ENCODE results near the gene RHEBL1. TPM values are rescaled to one million over a fixed set of nuclear protein-coding genes. Genes with fewer than 3 reads are reported as not detected.

RHEBL1 gene
- 10.4 and 11.1 TPM in 2 replicates for total RNA-seq

- intact Hi-C loops (cut with micrococcal nuclease), result loop anchor here (1.0 to 2.0 kb wide), 11 partner anchors 9 to 673 kb away; partner anchors contain the start of genes DDX23, KMT2D, LMBR1L and MCRS1
These were observed at the start of gene RHEBL1 for GRCh38 chr12:49069507-49070346. Gene RHEBL1, minus strand, starts transcription at chr12:49069979. Its CDS starts 194 bp downstream, at chr12:49069785.

- intact Hi-C loops (cut with micrococcal nuclease), result loop anchor here (1.0 to 5.0 kb wide), 2 partner anchors 123 to 631 kb away; partner anchors contain the start of gene TMBIM6
These were observed 41.4 kb upstream of the RHEBL1 start for GRCh38 chr12:49111206-49111605.

- intact Hi-C loops (cut with micrococcal nuclease), result loop anchor here (1.0 to 5.0 kb wide), 12 partner anchors 12 to 632 kb away; partner anchors contain the start of genes MCRS1, PRKAG1, TMBIM6 and TUBA1A
These were observed 40.8 kb upstream of the RHEBL1 start, which contains the start of gene LMBR1L for GRCh38 chr12:49110464-49111155. Gene LMBR1L, minus strand, starts transcription at chr12:49110847. Its CDS starts 292 bp downstream, at chr12:49110555.

- intact Hi-C loops (cut with micrococcal nuclease), result loop anchor here (1.0 to 5.0 kb wide), 11 partner anchors 12 to 632 kb away; partner anchors contain the start of genes MCRS1, PRKAG1, TMBIM6 and TUBA1A
These were observed 40.1 kb upstream of the RHEBL1 start for GRCh38 chr12:49109641-49110463.

GRCh38 chr12:49108958-49109404, 39.2 kb upstream of the RHEBL1 start:
- intact Hi-C loops (cut with micrococcal nuclease), result no loop called here

- intact Hi-C loops (cut with micrococcal nuclease), result no loop called here
These were observed 35.8 kb upstream of the RHEBL1 start for GRCh38 chr12:49105504-49106084.

- intact Hi-C loops (cut with micrococcal nuclease), result no loop called here
These were observed 35.0 kb upstream of the RHEBL1 start for GRCh38 chr12:49104822-49105221.

- intact Hi-C loops (cut with micrococcal nuclease), result no loop called here
These were observed 30.6 kb upstream of the RHEBL1 start for GRCh38 chr12:49100380-49100779.

- intact Hi-C loops (cut with micrococcal nuclease), result loop anchor here (1.0 kb wide), 3 partner anchors 10 to 34 kb away; partner anchors contain the start of gene LMBR1L
These were observed 28.9 kb upstream of the RHEBL1 start for GRCh38 chr12:49098703-49099102.

- intact Hi-C loops (cut with micrococcal nuclease), result loop anchor here (1.0 kb wide), 3 partner anchors 10 to 34 kb away; partner anchors contain the start of gene LMBR1L
These were observed 28.3 kb upstream of the RHEBL1 start for GRCh38 chr12:49098035-49098451.

GRCh38 chr12:49097381-49097780, 27.6 kb upstream of the RHEBL1 start:
- intact Hi-C loops (cut with micrococcal nuclease), result no loop called here

GRCh38 chr12:49094975-49095365, 25.2 kb upstream of the RHEBL1 start:
- intact Hi-C loops (cut with micrococcal nuclease), result loop anchor here (5.0 kb wide), 2 partner anchors 98 to 247 kb away; partner anchors contain the start of gene DDN

- intact Hi-C loops (cut with micrococcal nuclease), result loop anchor here (5.0 kb wide), 2 partner anchors 97 to 248 kb away; partner anchors contain the start of gene DDN
These were observed 24.6 kb upstream of the RHEBL1 start, which contains the start of gene DHH for GRCh38 chr12:49094160-49094974. Gene DHH, minus strand, starts transcription at chr12:49094801. Its CDS starts 289 bp downstream, at chr12:49094512.

GRCh38 chr12:49093792-49094159, 24.0 kb upstream of the RHEBL1 start:
- intact Hi-C loops (cut with micrococcal nuclease), result loop anchor here (5.0 kb wide), 2 partner anchors 96 to 249 kb away; partner anchors contain the start of gene DDN

GRCh38 chr12:49092816-49093406, 23.1 kb upstream of the RHEBL1 start:
- intact Hi-C loops (cut with micrococcal nuclease), result loop anchor here (5.0 kb wide), 2 partner anchors 96 to 249 kb away; partner anchors contain the start of gene DDN

GRCh38 chr12:49092086-49092815, 22.5 kb upstream of the RHEBL1 start:
- intact Hi-C loops (cut with micrococcal nuclease), result loop anchor here (5.0 kb wide), 2 partner anchors 95 to 250 kb away; partner anchors contain the start of gene DDN

- intact Hi-C loops (cut with micrococcal nuclease), result loop anchor here (5.0 kb wide), 2 partner anchors 94 to 251 kb away; partner anchors contain the start of gene DDN
These were observed 22.0 kb upstream of the RHEBL1 start for GRCh38 chr12:49091836-49092085.

Data from T-helper 1 cell treated with Interleukin-12 subunit alpha and Interleukin-12 subunit beta and Interleukin-4 antibody, amounts not matched to agents 30 ng/mL and 1 ng/mL, for 36 hours (primary cell).